ENCODE results near the gene UNC50. TPM values are rescaled to one million over a fixed set of nuclear protein-coding genes. Genes with fewer than 3 reads are reported as not detected.

The UNC50 gene
- polyA plus RNA-seq, 1 donor from 2014 or later = 111 TPM

DNA sequence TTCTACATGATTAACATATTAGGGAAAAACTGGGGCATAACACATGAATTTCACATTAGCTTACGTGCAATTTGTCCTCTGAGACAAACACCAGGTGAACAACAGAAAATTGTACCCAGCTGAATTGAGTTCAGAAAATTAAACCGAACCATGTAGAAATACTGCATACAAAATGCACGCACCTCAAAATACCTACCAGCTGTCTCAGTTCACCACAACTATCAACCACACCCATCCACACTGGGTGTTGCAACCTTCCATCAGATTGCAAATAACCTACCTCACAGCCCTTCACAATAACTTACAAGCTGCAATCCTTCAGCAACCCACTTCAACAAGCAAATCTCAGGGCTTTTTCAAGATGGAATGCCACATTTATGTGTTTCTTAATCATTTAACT is 55.9 kb downstream of the UNC50 start:
- no peaks in the 10 kb centered on the region for H3K9me2 ChIP-seq (ENCODE audit: insufficient read depth, low read length)
- no peaks in the 10 kb centered on the region for H3K9me3 ChIP-seq (ENCODE audit: low read length)

DNA sequence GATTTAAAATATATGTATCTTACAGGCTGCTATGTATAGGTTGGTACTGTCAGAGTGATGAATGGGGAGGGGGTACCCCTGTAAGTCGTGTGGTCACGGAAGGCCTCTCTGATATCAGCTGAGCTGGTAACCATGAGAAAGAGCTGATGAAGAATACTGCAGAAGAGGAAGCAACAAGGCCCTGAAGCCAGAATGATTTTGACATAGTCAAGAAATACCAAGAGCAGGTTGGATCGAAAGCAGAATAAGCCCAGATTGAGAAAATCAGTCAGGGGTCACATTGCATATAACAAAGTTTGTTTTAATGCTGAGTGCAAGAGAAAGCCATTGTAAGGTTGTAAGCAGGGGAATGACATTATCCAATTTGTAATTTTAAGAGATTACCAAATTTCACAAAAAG is 57.3 kb downstream of the UNC50 start:
- no peak for TF ChIP-seq MXI1 (conservative IDR thresholded peaks at IDR 0.05; ENCODE audit: poor library complexity, severe bottlenecking)
- Histone ChIP-seq H3K4me3 (ENCODE audit: low read length) (no peak overlapping the region), H3K9me2 (ENCODE audit: insufficient read depth, low read length) (no peaks in the 10 kb centered on the region), H3F3A (ENCODE audit: insufficient read depth, low read length, poor library complexity, severe bottlenecking) (no peaks in the 10 kb centered on the region), H3K36me3 (ENCODE audit: insufficient read depth, low read length) (no peaks in the 10 kb centered on the region), H3K79me2 (replicated peaks; ENCODE audit: insufficient read depth, low read length) (no peaks in the 10 kb centered on the region), H4K20me1 (ENCODE audit: insufficient read depth) (no peaks in the 10 kb centered on the region), H3K9me3 (ENCODE audit: low read length) (no peaks in the 10 kb centered on the region), H3K27ac (ENCODE audit: low read length) (no peak overlapping the region), H3K27me3 (ENCODE audit: insufficient read depth, low read depth, low read length) (no peaks in the 10 kb centered on the region), H2AFZ (ENCODE audit: low read depth, low read length) (no peak overlapping the region), H3K9ac (ENCODE audit: low read length) (no peak overlapping the region), H3K4me2 (ENCODE audit: low read length) (no peak overlapping the region)

More for the DNA sequence above, 55.9 kb downstream of the UNC50 start:
- TF ChIP-seq POLR2AphosphoS5 (IDR thresholded peaks at IDR 0.05) = no peak
- TF ChIP-seq, protein P1, sequence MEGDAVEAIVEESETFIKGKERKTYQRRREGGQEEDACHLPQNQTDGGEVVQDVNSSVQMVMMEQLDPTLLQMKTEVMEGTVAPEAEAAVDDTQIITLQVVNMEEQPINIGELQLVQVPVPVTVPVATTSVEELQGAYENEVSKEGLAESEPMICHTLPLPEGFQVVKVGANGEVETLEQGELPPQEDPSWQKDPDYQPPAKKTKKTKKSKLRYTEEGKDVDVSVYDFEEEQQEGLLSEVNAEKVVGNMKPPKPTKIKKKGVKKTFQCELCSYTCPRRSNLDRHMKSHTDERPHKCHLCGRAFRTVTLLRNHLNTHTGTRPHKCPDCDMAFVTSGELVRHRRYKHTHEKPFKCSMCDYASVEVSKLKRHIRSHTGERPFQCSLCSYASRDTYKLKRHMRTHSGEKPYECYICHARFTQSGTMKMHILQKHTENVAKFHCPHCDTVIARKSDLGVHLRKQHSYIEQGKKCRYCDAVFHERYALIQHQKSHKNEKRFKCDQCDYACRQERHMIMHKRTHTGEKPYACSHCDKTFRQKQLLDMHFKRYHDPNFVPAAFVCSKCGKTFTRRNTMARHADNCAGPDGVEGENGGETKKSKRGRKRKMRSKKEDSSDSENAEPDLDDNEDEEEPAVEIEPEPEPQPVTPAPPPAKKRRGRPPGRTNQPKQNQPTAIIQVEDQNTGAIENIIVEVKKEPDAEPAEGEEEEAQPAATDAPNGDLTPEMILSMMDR (IDR thresholded peaks at IDR 0.05; ENCODE audit: poor library complexity, severe bottlenecking) = no peak
- H3K4me2 ChIP-seq (ENCODE audit: low read length) = no peak overlapping the region
- no peaks in the 10 kb centered on the region for H3K36me3 ChIP-seq (ENCODE audit: insufficient read depth, low read length)
- no peak overlapping the region for H3K4me3 ChIP-seq (ENCODE audit: low read length)
- no peaks in the 10 kb centered on the region for H3K79me2 ChIP-seq (replicated peaks; ENCODE audit: insufficient read depth, low read length)
- no peaks in the 10 kb centered on the region for H3K27me3 ChIP-seq (ENCODE audit: insufficient read depth, low read depth, low read length)
- H3F3A ChIP-seq (ENCODE audit: insufficient read depth, low read length, poor library complexity, severe bottlenecking) = no peaks in the 10 kb centered on the region
- no peak overlapping the region for H2AFZ ChIP-seq (ENCODE audit: low read depth, low read length)
- H4K20me1 ChIP-seq (ENCODE audit: insufficient read depth) = no peaks in the 10 kb centered on the region
- no peak overlapping the region for H3K27ac ChIP-seq (ENCODE audit: low read length)
- H3K9ac ChIP-seq (ENCODE audit: low read length) = no peak overlapping the region

Other genes with a start within 250 kb of the UNC50 start
- 51.4 and 52.9 TPM in 2 replicates for gene INPP4A, start 163.7 kb upstream of the UNC50 start, polyA plus RNA-seq
- gene COA5, start 77 bp upstream of the UNC50 start, polyA plus RNA-seq = 160 and 165 TPM in 2 replicates
- 29.9 and 54.8 TPM in 2 replicates for gene MGAT4A, start 122.5 kb downstream of the UNC50 start, polyA plus RNA-seq

Measured in neural cell (in vitro differentiated cells).